PC-3 (cell line): ENCODE results near the gene IGSF3. TPM values are rescaled to one million over a fixed set of nuclear protein-coding genes. Genes with fewer than 3 reads are reported as not detected.

Experiments
- ATAC-seq: fragments of 200-7000 bp; cut with Tn5 transposase; 2 replicates; pipeline ENCODE4 v1.9.1; 2020; ENCODE audit warnings: mild to moderate bottlenecking, moderate library complexity
- BruUV-seq: library from RNA; stranded (reverse); fragments of 400-500 nt; replicated peaks from 2 replicates; lab custom pipeline; 2021; lab: Mats Ljungman, UMichigan
- CTCF ChIA-PET: fragments of 300-600 bp; sonication (Branson Sonifier 250); formaldehyde crosslinking; loops from one replicate; lab custom pipeline; 2022; ENCODE audit warnings: antibody characterized with exemption; lab: Charles Lee
- POLR2A ChIA-PET: fragments of 300-600 bp; sonication (Branson Sonifier 250); formaldehyde crosslinking; loops from one replicate; lab custom pipeline; 2022; ENCODE audit warnings: antibody characterized with exemption; ENCODE audit not compliant: unreplicated experiment; lab: Charles Lee
- DNase-seq: peaks from one replicate; pipeline ENCODE4 v3.0.0-alpha.2; 2015
- H2AFZ ChIP-seq: fragments of 300-600 bp; sonication (generic); 2 replicates; pipeline ENCODE4 v1.6.0; 2016; ENCODE audit warnings: antibody characterized with exemption, low read length
- H3F3A ChIP-seq: fragments of 300-600 bp; sonication (generic); one replicate; pipeline ENCODE4 v1.6.0; 2017; ENCODE audit warnings: antibody characterized with exemption, low read length, control low read depth, mild to moderate bottlenecking; ENCODE audit not compliant: unreplicated experiment
- H3K27ac ChIP-seq: fragments of 300-600 bp; sonication (generic); 2 replicates; pipeline ENCODE4 v1.5.1; 2016; ENCODE audit warnings: mild to moderate bottlenecking, low read length
- H3K27me3 ChIP-seq: fragments of 300-600 bp; sonication (generic); 2 replicates; pipeline ENCODE4 v1.6.1; 2016; ENCODE audit warnings: low read length, mixed read lengths
- H3K36me3 ChIP-seq: fragments of 300-600 bp; sonication (generic); 2 replicates; pipeline ENCODE4 v1.6.1; 2016; ENCODE audit warnings: low read depth, mixed run types, low read length, mixed read lengths
- H3K4me1 ChIP-seq: fragments of 300-600 bp; sonication (generic); 2 replicates; pipeline ENCODE4 v1.5.1; 2016; ENCODE audit warnings: low read length; ENCODE audit not compliant: insufficient read depth
- H3K4me2 ChIP-seq: fragments of 300-600 bp; sonication (generic); 2 replicates; pipeline ENCODE4 v1.6.0; 2016; ENCODE audit warnings: low read length
- H3K4me3 ChIP-seq: fragments of 300-600 bp; sonication (generic); 2 replicates; pipeline ENCODE4 v1.5.1; 2016; ENCODE audit warnings: mild to moderate bottlenecking, low read length, mixed read lengths
- H3K79me2 ChIP-seq: fragments of 300-600 bp; sonication (generic); 2 replicates; pipeline ENCODE4 v1.6.1; 2017; ENCODE audit warnings: low read length, mixed read lengths
- H3K9ac ChIP-seq: fragments of 300-600 bp; sonication (generic); 2 replicates; pipeline ENCODE4 v1.6.0; 2016; ENCODE audit warnings: mild to moderate bottlenecking, low read length
- H3K9me2 ChIP-seq: fragments of 300-600 bp; sonication (generic); replicated peaks from 2 replicates; pipeline ENCODE4 v1.6.1; 2016; ENCODE audit warnings: mixed run types, low read length, mixed read lengths
- H3K9me3 ChIP-seq: fragments of 300-600 bp; sonication (generic); 2 replicates; pipeline ENCODE4 v1.6.1; 2016; ENCODE audit warnings: low read length, mixed read lengths
- H4K20me1 ChIP-seq: fragments of 300-600 bp; sonication (generic); 2 replicates; pipeline ENCODE4 v1.6.1; 2016; ENCODE audit warnings: low read length, mixed read lengths
- CTCF ChIP-seq: fragments of 300-600 bp; sonication (generic); conservative IDR thresholded peaks from 2 replicates; pipeline ENCODE4 v1.5.1; 2017; ENCODE audit warnings: antibody characterized with exemption, low read depth, mild to moderate bottlenecking, low read length
- EZH2 ChIP-seq: fragments of 300-600 bp; sonication (generic); IDR thresholded peaks from one replicate; pipeline ENCODE4 v1.6.1; 2017; ENCODE audit warnings: antibody characterized with exemption, mild to moderate bottlenecking, low read length; ENCODE audit not compliant: unreplicated experiment
- EZH2phosphoT487 ChIP-seq: fragments of 300-600 bp; sonication (generic); IDR thresholded peaks from 2 replicates; pipeline ENCODE4 v1.6.1; 2018; ENCODE audit warnings: mild to moderate bottlenecking, antibody characterized with exemption, low read length, borderline replicate concordance
- intact Hi-C: fragments of 100-400 bp; cut with micrococcal nuclease; formaldehyde crosslinking; loops from 2 replicates; pipeline ENCODE4 v1.9.0; 2023
- total RNA-seq: library from RNA; depleted of rRNA; stranded (reverse); fragments of >200 nt; gene quantifications from 2 replicates; pipeline ENCODE4 v1.2.3, GENCODE V29; 2014

IGSF3 gene
- total RNA-seq, 1 experiment from 2014 or later: 15.5 TPM

- Histone ChIP-seq H3K9me2 (no peaks in the 10 kb centered on the region), H3K36me3 (no peaks in the 10 kb centered on the region), H3K9ac (no peak overlapping the region), H3K27ac (no peak overlapping the region), H2AFZ (no peak overlapping the region), H3K27me3 (no peaks in the 10 kb centered on the region), H3K9me3 (no peaks in the 10 kb centered on the region), H3K79me2 (peaks cover 82% of the 10 kb centered on the region), H3K4me2 (no peak overlapping the region), H4K20me1 (no peaks in the 10 kb centered on the region), H3K4me1 (peaks cover 33% of the 10 kb centered on the region), H3F3A (no peaks in the 10 kb centered on the region), H3K4me3 (no peak overlapping the region)
- DNase-seq (no peak), ATAC-seq (no peak)
- intact Hi-C loops: no loop called here
- TF ChIP-seq EZH2: no peak
- TF ChIP-seq EZH2phosphoT487: no peak
- no peak for TF ChIP-seq CTCF
- ChIA-PET POLR2A (no interaction called here), CTCF (no interaction called here)
- BruUV-seq: no TSS peak
These were observed 109.4 kb downstream of the IGSF3 start for GRCh38 chr1:116558140-116558549.

- Histone ChIP-seq H3K9me3 (no peaks in the 10 kb centered on the region), H3K27me3 (no peaks in the 10 kb centered on the region), H3K9me2 (no peaks in the 10 kb centered on the region), H4K20me1 (no peaks in the 10 kb centered on the region), H3F3A (no peaks in the 10 kb centered on the region), H3K9ac (peak overlapping the region; percentile 84), H2AFZ (no peak overlapping the region), H3K79me2 (peaks cover 83% of the 10 kb centered on the region), H3K27ac (peak overlapping the region; percentile 94), H3K4me1 (peaks cover 34% of the 10 kb centered on the region), H3K4me3 (no peak overlapping the region), H3K4me2 (no peak overlapping the region), H3K36me3 (no peaks in the 10 kb centered on the region)
- no peak for DNase-seq
- POLR2A ChIA-PET: no interaction called here
- CTCF ChIA-PET: interaction anchor here (0.8 to 1.2 kb wide), 2 partner anchors 17 to 48 kb away, joined by 4 to 5 read pairs; no protein-coding TSS in a partner anchor
- no peak for ATAC-seq
- intact Hi-C loops: loop anchor here (2.0 kb wide), 2 partner anchors 13 to 57 kb away; partner anchors contain the start of gene CD58
- TF ChIP-seq EZH2phosphoT487: no peak
- TF ChIP-seq EZH2: no peak
- TF ChIP-seq CTCF: no peak
- BruUV-seq: no TSS peak
These were observed 110.1 kb downstream of the IGSF3 start for GRCh38 chr1:116557323-116557878.
